ENCODE data around the gene MED20.
"Not testable (repeated sequence)": the region's sequence is repeated elsewhere in the genome, so short reads cannot be mapped to it uniquely, and the experiment has no call there.

The MED20 gene, protein sequence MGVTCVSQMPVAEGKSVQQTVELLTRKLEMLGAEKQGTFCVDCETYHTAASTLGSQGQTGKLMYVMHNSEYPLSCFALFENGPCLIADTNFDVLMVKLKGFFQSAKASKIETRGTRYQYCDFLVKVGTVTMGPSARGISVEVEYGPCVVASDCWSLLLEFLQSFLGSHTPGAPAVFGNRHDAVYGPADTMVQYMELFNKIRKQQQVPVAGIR

DNA sequence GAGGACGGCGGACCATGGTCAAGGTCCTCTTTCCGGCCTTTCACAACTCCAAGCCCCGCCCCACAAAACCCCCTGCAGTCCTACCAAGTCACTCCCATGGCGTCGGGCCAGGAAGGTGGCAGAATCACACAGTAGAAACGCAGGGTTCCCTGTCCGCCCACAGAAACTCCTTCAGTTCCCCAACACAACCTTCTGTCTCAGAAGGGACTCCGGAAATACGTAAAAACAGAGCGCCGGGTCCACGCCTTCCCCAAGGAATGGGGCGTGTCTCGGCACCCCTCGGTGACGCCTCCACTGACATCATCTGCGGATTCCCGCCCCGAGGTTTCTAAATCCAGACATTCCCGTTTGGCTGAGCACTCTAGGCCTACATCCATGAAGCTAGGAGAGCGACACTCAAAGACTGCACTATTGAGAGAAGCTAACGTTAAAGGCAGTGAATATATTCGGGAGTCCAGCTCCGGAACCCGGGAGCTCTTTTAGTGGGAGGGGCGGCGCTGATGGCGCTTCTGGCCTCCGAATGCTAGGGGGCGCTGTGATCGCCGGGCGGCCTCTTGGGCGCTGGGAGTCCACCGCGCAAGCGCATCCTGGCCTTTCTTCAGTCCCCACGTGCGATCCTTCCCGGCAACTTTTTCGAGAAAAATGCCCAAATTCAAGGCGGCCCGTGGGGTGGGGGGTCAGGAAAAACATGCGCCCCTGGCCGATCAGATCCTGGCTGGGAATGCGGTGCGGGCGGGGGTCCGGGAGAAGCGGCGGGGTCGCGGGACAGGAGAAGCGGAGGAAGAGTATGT lies at the start of gene MED20, which contains the start of gene BYSL:
Gene MED20, minus strand, starts transcription at position 219 of the 791 bp plus-strand sequence. Its CDS starts 121 bp downstream, at position 98.
Gene BYSL, plus strand, starts transcription at position 579 of the 791 bp plus-strand sequence. Its CDS starts 64 bp downstream, at position 643.
- DNase-seq (ENCODE audit: low read depth, low spot score) = peak; percentile 88

DNA sequence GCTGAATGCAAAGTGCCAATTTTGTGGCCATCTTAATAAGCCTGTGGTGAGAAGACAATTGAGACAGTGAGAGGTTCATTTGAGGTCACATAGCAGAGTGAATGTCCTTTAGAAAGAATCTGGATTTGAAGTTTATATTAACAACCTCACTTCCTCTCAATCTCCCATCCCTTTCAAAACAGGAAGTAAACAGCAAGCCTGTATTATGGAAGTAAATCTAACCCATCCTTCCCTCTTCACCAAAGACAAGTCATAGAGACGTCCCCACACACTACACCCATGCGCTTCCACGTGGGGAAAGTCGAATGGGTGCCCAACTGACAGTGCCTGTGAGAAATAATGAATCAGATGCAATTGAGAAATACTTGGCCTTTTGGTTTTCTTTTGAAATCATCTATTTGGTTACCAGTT lies 49.5 kb upstream of the MED20 start:
- no peak for DNase-seq (ENCODE audit: low read depth, low spot score)

DNA sequence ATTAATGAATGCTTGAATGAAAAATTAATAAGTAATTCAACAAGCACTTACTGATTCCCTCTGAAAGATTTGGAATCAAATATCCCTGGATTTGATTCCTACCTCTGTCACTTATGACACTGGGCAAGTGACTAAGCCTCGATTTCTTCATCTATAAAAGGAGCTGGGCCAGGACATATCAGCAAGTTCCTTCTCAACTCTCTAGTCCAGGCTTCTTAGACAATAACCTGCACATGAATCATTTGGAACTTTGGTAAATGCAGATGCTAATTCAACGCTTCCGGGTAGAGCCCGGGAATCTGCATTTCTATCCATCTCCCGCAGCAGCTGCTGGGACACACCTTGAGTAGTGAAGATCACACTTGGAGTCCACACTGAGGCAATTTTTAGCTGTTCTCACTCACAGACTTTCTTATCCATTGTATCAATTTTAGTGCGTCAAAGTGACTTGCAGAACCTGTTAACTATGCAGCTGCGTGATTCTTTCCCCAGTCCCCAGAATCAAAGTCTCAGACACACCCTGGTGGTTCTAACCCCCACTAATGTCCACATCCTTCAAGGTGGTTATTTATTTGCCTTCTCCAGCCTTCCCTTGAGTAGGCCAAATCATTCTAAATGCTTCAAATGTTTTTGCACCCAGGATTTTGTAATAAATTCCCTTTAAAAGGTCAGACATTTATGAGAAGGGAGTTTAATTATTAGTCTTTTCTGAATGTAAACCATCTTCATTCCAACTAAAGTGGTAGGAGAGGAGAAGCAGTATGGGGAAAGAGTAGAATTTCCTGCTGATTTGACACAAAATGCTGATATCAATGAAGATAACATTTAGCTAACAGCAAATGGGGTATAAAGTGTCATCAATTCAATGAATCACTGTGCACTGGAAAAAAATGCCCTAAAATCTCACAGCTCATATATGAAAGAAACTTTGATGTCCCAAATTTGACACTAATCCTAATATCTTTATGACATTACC lies 46.7 kb upstream of the MED20 start:
- no peak for DNase-seq (ENCODE audit: low read depth, low spot score)

DNA sequence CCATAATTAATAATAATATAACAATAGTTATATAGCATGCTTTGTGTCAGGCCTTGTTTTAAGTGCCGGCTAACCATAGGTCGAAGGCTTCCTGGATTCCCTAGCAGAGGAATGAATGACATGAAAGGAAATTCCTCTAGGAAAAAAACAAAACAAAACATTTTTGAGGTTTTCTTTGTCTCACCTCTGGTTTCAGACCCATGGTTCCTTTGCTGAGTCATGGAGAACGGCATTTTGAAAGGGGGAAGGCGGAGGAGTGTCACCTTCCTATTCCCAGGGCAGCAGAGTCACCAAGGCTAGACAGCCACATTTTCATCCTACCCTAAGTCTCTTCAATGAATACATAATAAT lies 46.0 kb upstream of the MED20 start:
- peak; percentile 57 for DNase-seq (ENCODE audit: low read depth, low spot score)

DNA sequence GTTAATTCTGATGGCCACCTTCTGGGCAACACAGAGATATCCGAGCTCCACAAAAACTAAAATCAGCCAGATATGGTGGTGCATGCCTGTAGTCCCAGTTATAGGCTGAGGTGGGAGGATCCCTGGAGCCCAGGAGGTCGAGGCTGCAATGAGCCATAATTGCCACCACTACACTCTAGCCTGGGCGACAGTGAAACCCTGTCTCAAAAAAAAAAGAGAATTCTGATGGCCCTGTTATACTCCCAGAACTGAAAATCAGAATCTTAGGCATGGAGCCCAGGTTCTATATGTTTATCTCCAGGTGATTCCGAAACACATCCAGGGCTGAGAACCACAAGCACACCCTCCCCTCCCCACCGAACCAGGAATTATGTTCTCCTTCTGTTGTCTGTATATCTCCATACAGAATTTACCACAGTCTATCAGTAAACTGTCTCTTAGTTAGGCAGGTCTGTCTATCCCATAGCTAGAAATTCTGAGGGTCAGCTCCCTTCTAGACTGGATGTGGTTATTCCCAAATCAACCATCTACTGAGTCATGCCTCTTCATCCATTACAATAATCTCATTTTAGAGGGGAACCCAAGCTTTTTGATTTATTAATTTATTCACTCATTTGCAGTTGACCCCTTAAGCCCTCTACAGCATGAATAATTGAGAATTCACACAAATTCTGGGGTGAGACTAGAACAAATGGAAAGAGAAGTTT lies 45.4 kb upstream of the MED20 start:
- DNase-seq (ENCODE audit: low read depth, low spot score) = no peak

DNA sequence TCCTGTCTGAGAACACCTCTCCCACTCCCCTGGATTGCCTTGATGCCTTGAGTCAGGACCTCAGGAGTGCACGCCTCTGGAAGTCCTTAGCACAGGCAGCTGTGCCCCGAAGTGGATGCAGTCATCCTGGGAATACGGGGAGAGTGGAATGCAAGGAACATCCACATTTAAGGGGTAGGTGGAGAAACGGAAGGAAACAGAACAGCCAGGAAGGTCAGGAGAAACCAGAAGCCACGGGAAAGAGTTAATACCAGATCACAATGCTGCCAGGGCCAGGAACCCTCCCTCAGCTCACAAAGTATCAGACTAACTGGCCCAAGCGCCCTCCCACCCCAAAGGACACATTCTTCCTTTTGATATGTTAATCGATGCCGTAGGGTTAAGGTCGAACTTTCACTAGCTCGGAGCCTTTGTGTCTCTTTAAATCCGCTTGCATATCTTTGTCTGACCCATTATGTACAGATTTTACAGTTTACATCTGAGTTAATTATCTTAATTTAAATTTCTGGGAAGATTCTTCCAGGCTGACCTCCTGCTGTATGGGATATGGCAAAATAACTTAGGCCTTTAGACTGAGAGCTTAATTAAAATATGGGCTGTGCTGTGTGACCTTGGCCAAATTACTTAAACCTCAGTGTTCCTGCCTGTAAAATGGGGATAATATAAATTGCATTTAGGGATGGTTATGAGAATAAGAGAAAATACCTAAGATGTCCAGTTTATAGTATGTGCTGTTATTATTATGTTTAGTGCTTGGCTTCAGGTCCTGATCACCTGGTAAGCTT lies 44.7 kb upstream of the MED20 start:
- DNase-seq (ENCODE audit: low read depth, low spot score) = peak; percentile 98

DNA sequence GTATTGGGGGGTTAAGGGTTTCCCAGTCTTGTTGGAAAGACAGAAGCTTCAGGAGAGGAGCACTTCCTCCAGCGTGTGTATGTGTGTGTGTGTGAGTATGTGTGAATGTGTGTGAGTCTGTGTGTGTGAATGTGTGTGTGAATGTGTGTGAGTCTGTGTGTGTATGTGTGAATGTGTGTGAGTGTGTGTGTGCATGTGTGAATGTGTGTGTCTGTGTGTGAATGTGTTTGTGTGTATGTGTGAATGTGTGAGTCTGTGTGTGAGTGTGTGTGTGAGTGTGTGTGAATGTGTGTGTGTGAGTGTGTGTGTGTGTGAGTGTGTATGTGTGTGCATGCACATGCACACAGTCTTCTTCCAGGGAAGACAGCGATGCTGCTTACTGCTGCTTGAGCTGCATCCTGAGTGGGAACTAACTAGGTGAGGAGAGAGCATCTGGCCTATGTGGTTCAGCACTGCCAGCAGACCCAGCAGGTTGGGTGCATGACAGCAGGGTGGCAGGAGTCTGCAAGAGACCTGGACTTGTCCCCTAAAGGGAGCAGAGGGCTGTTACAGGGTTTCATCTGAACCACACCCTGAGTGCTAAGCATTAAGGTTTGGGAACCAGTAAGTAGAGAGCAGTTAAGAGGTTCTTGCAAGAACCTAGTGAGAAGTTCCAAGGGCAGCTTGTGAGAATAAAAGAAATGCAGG lies 43.4 kb upstream of the MED20 start:
- no peak for DNase-seq (ENCODE audit: low read depth, low spot score)

DNA sequence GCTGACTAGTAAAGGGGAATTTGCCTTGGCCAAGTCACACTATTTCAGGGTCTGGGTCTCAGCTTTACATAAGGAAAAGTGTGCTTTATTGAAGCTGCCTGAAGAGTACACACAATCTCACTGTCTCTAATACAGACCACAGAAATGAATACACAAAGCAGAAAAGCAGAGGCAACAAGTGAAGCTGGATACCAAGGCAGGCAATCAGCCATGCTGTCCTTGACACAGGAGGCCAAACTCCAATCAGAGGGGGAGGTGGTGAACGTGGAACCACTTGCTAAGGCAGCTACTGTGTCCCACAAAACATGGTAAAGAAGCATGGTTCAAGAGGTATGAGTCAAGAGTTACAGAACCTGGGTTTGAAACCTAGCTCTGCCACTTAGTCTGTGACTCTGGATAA lies 42.4 kb upstream of the MED20 start:
- DNase-seq (ENCODE audit: low read depth, low spot score) = no peak

DNA sequence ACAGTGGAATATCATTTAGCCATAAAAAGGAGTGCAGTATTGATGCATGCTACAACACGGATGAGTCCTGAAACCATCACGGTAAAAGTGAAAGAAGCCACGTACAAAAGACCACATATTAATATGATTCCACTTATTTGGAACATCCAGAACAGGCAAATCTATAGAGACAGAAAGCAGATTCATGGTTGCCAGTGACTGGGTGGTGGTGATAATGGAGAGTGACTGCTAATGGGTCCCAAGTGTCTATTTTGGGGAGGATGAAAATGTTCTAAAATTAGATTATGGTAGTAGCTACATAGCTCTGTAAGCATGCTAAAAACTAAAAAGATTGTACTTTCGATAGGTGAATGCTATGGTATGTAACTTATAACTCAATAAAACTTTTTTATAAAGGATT lies 39.1 kb upstream of the MED20 start:
- no peak for DNase-seq (ENCODE audit: low read depth, low spot score)

DNA sequence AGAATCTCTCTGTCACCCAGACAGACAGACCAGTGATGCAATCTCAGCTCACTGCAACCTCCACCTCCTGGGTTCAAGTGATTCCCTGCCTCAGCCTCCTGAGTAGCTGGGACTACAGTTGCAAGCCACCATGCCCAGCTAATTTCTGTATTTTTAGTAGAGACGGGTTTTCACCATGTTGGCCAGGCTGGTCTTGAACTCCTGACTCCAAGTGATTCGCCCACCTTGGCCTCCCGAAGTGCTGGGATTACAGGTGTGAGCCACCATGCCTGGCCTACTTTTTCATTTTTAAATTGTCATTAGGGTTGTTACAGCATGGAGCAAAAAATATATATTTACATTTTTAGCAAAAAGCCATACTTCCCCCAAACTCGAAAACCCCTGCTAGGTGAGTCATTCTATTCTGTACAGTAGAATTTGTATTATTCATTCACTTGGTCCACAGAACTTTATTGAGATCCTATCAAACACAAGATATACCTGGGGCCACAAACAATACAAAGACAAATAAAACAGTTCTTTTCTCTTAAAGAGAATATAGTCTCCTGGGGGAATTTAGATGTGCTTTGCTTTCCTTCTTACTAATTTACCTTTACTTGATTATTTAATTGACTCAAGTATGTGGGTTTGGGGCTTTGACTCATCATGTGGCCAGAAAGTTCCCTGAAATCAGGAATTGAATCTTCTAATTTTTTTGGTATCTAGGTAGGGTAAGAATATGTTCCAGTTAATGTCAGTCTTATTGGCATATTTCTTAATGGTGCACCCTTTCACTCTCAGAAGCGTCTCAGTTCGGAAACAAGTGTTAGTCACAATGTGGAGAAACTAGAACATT lies 37.3 kb upstream of the MED20 start:
- DNase-seq (ENCODE audit: low read depth, low spot score) = no peak

DNA sequence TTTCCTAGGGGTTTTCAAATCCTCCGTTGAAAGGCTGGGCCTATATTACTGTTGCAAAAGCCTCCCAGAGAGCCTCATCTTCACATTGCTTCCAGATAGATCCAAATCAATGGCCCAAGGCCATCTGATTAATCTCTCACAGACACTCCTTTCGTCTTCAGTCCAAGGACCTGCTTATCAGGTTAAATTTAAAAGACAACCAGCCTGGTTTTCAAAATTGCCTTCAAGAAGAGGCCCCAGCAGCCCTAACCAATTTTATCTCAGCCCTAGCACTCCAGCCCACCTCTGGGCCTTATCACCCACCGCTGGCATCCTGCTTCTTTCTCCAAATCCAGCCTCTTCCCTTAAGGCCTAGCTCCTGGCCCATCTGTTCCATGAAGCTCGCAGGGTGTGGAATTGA lies 36.2 kb upstream of the MED20 start:
- no peak for DNase-seq (ENCODE audit: low read depth, low spot score)

DNA sequence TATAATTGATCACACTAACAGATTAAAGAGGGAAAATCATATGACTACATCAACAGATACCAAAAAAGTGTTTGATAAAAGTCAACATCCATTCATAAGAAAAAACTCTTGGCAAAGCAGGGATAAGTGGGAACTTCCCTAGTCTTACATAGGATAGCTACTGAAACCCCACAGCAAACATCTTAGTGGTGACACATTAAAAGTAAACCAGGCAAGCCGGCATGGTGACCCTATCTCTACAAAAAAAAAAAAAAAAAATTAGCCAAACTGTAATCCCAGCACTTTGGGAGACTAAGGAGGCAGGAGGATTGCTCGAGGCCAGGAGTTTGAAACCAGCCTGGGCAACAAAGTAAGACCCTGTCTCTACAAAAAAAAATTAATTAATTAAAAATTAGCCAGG lies 34.5 kb upstream of the MED20 start:
- DNase-seq (ENCODE audit: low read depth, low spot score) = no peak

DNA sequence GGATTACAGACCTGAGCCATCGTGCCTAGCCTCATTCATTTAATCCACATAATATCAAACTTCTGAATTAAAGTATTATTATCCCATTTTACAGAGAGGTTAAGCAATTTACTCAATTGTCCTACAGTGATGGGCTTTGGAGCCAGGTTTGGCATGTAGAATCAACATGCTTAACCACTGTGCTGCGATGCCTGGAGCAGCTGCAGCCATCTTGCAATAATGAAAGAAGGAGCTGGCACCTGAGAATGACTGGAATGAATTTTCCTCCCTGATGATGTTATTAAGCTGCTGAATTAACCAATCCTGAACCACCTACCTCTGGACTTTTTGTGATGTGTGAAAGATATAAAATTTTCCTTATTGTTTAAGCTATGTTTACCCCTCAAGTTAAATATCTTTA lies 33.7 kb upstream of the MED20 start:
- DNase-seq (ENCODE audit: low read depth, low spot score) = no peak

DNA sequence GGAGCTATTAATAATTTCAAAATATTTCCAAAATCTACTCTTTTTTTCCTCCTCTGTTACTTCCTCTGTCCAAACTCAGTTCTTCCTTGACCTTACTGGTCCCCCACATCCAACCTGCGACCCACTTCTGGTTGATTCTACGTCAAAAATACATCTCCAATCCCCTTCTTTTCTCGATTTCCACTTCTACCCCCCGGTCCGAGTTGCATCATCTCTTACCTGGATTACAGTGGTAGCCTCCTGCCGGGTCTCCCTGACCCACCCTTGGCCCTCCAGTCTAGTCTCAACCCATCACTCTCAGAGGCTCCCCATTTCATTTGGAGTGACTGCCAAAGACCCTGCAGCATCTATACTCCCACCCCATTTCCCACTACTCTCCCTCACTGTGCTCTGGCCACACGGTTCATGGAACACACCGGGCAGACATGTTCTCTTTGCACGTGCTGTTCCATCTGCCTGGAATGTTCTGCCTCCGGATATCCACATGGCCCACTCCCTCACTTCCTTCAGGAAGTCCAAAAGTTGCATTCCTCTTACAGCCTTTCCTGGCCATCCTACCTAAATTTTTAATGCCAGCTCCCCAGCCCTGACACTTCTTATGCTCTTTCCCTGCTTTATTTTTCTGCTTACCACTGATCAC lies 26.8 kb upstream of the MED20 start:
- DNase-seq (ENCODE audit: low read depth, low spot score) = no peak

DNA sequence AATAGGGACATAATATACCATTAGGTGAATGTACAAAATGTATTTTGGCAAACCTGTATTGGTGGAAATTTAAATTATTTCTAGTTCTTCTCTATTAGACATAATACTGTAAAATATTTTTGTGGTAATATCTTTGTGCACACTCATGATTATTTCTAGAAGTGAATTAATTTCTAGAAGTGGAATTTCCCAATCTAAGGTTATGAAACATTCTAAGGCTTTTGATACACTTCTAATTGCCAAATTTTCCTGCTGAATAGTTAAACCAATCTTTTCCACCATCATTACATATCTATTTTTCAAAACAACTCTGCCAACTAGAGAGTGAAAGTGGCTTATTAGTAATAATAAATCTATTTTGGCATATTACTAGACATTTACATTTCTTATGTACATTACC lies 22.5 kb upstream of the MED20 start:
- no peak for DNase-seq (ENCODE audit: low read depth, low spot score)

DNA sequence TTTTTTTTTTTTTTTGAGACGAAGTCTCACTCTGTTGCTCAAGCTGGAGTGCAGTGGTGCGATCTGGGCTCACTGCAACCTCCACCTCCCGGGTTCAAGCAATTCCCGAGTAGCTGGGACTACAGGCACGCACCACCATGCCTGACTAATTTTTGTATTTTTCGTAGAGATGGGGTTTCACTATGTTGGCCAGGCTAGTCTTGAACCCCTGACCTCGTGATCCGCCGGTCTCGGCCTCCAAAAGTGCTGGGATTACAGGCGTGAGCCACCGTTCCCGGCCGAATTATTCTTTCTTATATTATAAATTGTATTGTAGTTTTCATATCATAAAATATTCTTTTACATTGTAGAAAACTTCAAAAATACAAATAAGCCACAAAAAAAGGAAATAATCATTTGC lies 21.9 kb upstream of the MED20 start:
- DNase-seq (ENCODE audit: low read depth, low spot score) = not testable (repeated sequence)

DNA sequence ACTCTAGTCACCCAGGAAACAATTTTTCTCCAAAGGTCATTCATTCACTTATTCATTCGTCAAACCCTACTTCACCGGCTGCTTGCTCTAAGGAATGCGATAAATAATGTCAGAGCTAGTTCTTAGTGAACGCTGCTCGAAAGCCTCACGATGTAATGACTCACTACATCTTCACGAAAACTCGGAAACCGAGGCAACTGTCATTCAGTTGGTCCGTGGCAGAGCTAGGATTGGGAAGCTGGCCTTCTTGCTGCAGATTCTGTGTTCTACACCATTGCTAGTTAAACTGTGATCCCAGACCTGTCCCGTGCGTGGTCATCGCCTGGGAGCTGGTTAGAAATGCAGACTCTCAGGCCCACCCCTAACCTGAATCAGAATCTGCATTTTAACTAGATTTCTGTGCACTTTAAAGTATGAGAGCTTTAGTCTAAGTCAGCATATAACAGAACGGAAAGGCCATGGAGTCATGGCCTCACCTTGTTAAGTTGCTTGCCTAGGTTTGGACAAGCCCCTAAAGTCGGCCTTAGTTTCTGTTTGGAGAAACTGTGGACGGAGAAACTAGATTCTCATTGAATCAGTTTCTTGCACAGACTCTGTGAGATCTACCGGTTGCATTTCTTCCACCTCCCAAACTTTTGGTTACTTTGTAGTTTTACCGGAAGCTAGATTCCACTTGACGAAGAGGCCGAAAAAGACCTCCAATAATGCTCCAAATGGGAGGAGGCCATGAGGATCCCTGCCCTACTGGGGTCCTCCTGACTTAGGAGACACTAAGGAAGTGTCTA lies 21.3 kb upstream of the MED20 start:
- no peak for DNase-seq (ENCODE audit: low read depth, low spot score)

Data from iPS DF 19.7 (cell line).